H7 (cell line): ENCODE data around the gene LRPPRC. TPM values are rescaled to one million over a fixed set of nuclear protein-coding genes. Genes with fewer than 3 reads are reported as not detected.
"Not testable (repeated sequence)": the region's sequence is repeated elsewhere in the genome, so short reads cannot be mapped to it uniquely, and the experiment has no call there.

Source experiments
- DNase-seq: peaks from one replicate; pipeline ENCODE4 v3.0.0; 2012
- H3K27me3 ChIP-seq: 2 replicates; pipeline ENCODE4 v1.6.0; 2011; ENCODE audit warnings: mild to moderate bottlenecking, low read length; ENCODE audit not compliant: control insufficient read depth, insufficient read depth
- H3K36me3 ChIP-seq: replicated peaks from 2 replicates; pipeline ENCODE4 v1.5.1; 2011; ENCODE audit warnings: low read length; ENCODE audit not compliant: control insufficient read depth, insufficient read depth
- H3K4me3 ChIP-seq: 2 replicates; pipeline ENCODE4 v1.5.1; 2011; ENCODE audit warnings: low read depth, mild to moderate bottlenecking, control low read depth, low read length, moderate library complexity; ENCODE audit not compliant: insufficient read depth
- total RNA-seq: library from RNA; depleted of rRNA; stranded (reverse); fragments of >200 nt; shearing (Covaris generic); gene quantifications from 2 replicates; pipeline ENCODE4 v1.2.3, GENCODE V29; 2014; rRNA removed

Gene LRPPRC
- total RNA-seq = 92.9 and 125 TPM in 2 replicates

GRCh38 chr2:43995733-43996533, at the start of gene LRPPRC:
LRPPRC (minus strand) TSS chr2:43995989; CDS start chr2:43995947, 42 bp downstream.
- H3K27me3 ChIP-seq = no peaks in the 10 kb centered on the region
- H3K4me3 ChIP-seq = peak within 1 kb of the TSS; percentile 93
- peaks cover 7% of the 10 kb centered on the region for H3K36me3 ChIP-seq
- peak; percentile 93 for DNase-seq

DNA sequence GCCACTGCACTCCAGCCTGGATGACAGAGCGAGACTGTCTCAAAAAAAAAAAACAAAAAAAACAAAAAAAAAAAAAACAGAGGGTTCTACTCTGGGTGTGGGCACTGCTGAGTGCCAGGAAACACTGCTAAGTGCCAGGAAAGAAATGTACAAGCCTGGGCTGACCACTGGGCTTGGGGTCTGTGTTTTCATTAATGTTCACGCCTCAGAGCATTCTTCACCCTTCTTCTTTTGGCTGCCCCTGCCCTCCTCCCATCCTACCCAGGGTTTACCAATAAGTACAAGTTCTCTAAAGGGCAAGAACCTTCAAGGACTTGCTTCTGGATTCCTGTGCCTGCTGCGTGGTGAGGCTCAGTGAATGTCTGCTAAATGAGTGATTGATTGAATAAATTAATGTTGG, 49.3 kb upstream of the LRPPRC start:
- DNase-seq = no peak
- H3K36me3 ChIP-seq = no peaks in the 10 kb centered on the region
- H3K27me3 ChIP-seq = no peaks in the 10 kb centered on the region
- H3K4me3 ChIP-seq = no peak overlapping the region

- H3K27me3 ChIP-seq = no peaks in the 10 kb centered on the region
- H3K36me3 ChIP-seq = no peaks in the 10 kb centered on the region
- no peak overlapping the region for H3K4me3 ChIP-seq
- peak; percentile 81 for DNase-seq
Measured at GRCh38 chr2:44044281-44044720, 48.5 kb upstream of the LRPPRC start.

- Histone ChIP-seq H3K4me3 (no peak overlapping the region), H3K36me3 (no peaks in the 10 kb centered on the region), H3K27me3 (no peaks in the 10 kb centered on the region)
- DNase-seq = no peak
Measured at GRCh38 chr2:44040365-44040764, 44.6 kb upstream of the LRPPRC start.

DNA sequence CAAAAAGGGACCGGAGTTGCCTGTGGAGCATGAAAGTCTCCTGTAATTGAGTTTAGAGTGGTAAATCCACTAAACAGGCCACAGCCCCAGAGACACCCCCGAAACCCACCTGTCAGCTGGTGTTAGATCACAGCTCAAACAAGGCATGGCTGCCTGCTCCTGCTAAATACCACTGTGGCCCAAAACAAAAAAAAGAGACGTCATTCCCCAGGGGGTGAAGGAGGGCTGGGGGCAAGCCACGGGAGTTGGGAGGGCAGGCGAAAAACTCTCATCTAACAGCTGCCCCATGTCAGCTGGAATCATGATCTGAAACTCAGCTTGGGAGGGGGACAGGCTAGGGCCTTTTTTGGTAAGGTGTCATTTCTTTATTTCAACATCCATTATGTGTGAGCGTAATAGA, 42.5 kb upstream of the LRPPRC start:
- no peak overlapping the region for H3K4me3 ChIP-seq
- H3K36me3 ChIP-seq = no peaks in the 10 kb centered on the region
- no peaks in the 10 kb centered on the region for H3K27me3 ChIP-seq
- DNase-seq = no peak

DNA sequence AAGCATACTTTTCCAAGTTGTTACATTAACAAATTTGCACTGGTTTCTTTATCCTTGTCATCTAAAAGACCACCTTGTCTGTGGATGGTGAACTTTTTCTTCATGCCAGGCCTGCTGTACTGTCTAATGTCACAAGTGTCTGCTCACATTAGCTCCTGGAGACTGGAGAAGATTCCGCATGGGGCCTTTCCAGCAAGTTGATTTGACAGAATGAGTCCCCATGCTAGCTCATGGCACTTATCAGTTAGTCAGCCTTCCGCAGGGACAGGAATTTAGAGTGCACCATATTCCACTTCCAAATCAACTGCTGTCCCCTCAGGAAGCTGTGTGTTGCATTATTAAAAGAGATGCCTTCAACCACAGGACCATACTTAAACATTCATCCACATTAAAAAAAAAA, 41.4 kb upstream of the LRPPRC start:
- no peak overlapping the region for H3K4me3 ChIP-seq
- DNase-seq = no peak
- H3K36me3 ChIP-seq = no peaks in the 10 kb centered on the region
- H3K27me3 ChIP-seq = no peaks in the 10 kb centered on the region

GRCh38 chr2:44033947-44034346, 38.2 kb upstream of the LRPPRC start:
- Histone ChIP-seq H3K4me3 (no peak overlapping the region), H3K36me3 (no peaks in the 10 kb centered on the region), H3K27me3 (no peaks in the 10 kb centered on the region)
- DNase-seq = no peak

GRCh38 chr2:44027076-44027475, 31.3 kb upstream of the LRPPRC start:
- H3K36me3 ChIP-seq, H3K4me3 ChIP-seq, DNase-seq, H3K27me3 ChIP-seq: not testable (repeated sequence)

DNA sequence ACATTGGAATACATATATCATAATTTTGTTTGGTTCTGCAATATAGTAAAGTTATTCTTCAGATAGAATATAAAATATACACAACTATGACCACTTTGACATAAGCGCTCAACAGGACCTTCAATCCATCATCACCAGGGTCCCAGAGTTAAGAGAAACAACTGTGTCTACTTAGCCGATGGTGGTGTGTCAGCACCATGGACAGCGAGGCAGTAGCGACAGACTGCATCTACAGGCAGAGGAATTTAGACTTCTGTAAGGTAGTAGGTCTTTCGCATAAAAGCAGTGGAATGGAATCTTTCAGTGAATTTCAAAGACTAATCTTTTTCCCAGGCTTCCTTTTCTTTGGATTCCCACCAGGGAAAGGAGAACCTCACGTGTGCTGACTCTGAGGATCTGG, 20.5 kb upstream of the LRPPRC start:
- Histone ChIP-seq H3K4me3 (no peak overlapping the region), H3K27me3 (no peaks in the 10 kb centered on the region), H3K36me3 (no peaks in the 10 kb centered on the region)
- DNase-seq = peak; percentile 51

DNA sequence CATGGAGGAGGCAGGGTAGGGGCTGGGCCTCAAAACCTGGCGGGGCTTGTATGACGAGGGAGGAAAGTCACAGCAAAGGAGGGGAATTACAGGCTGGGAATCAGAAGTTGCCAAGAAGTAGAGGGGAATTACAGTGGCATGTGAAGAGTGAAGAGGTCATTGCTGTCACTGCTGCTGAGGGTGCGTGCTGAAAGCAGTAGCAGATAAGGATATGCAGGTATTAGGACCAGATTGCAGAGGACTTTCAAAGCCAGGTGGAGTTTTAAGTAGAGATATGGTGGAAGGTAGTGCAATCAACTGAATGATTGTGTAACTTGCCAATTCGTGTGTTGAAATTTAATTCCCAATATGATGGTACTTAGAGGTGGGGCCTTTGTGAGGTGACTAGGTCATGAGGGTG, 19.4 kb upstream of the LRPPRC start:
- no peaks in the 10 kb centered on the region for H3K36me3 ChIP-seq
- H3K4me3 ChIP-seq = no peak overlapping the region
- H3K27me3 ChIP-seq = no peaks in the 10 kb centered on the region
- DNase-seq = no peak

DNA sequence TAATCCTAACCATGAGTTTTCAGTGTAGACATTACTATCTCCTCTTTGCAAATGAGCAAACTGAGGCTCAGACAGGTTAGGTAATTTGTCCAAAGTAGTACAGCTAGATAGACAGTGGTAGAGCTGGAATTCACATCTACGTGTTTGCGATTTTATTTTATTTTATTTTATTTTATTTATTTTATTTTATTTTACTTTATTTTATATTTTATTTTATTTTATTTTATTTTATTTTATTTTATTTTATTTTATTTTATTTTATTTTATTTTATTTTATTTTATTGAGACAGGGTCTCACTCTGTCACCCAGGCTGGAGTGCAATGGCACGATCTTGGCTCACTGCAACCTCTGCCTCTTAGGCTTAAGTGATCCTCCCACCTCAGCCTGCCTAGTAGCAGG, 17.4 kb upstream of the LRPPRC start:
- H3K27me3 ChIP-seq, H3K36me3 ChIP-seq, H3K4me3 ChIP-seq, DNase-seq: not testable (repeated sequence)

- H3K36me3 ChIP-seq = no peaks in the 10 kb centered on the region
- DNase-seq = no peak
- no peak overlapping the region for H3K4me3 ChIP-seq
- H3K27me3 ChIP-seq = no peaks in the 10 kb centered on the region
Measured at GRCh38 chr2:44010266-44010665, 14.5 kb upstream of the LRPPRC start.

GRCh38 chr2:44009136-44009735, 13.4 kb upstream of the LRPPRC start:
- no peak overlapping the region for H3K4me3 ChIP-seq
- DNase-seq = peak; percentile 19
- no peaks in the 10 kb centered on the region for H3K36me3 ChIP-seq
- no peaks in the 10 kb centered on the region for H3K27me3 ChIP-seq

- Histone ChIP-seq H3K4me3 (no peak overlapping the region), H3K36me3 (no peaks in the 10 kb centered on the region), H3K27me3 (no peaks in the 10 kb centered on the region)
- no peak for DNase-seq
Measured at GRCh38 chr2:44005846-44006245, 10.1 kb upstream of the LRPPRC start.
